Tongue (tissue), 2 donors: ENCODE data around the gene ATP8A1. TPM values are rescaled to one million over a fixed set of nuclear protein-coding genes. Genes with fewer than 3 reads are reported as not detected.
"Not testable (repeated sequence)": the region's sequence is repeated elsewhere in the genome, so short reads cannot be mapped to it uniquely, and the experiment has no call there.

Experiments used
- DNase-seq: peaks from one replicate; pipeline ENCODE4 v3.0.0-alpha.2; 2015
- total RNA-seq: library from RNA; depleted of rRNA; stranded (reverse); fragments of >200 nt; gene quantifications from one replicate; pipeline ENCODE4 v1.2.3, GENCODE V29; 2014

ATP8A1 gene
- total RNA-seq, 1 donor from 2014 or later, result 14.8 TPM

- no peak for DNase-seq
These were observed 155.1 kb downstream of the ATP8A1 start for GRCh38 chr4:42501624-42502401.

GRCh38 chr4:42498040-42498439, 158.9 kb downstream of the ATP8A1 start:
- no peak for DNase-seq

GRCh38 chr4:42497142-42497910, 159.6 kb downstream of the ATP8A1 start:
- peak; percentile 46 for DNase-seq

GRCh38 chr4:42492962-42493361, 163.9 kb downstream of the ATP8A1 start:
- DNase-seq, result no peak

GRCh38 chr4:42490015-42490414, 166.9 kb downstream of the ATP8A1 start:
- DNase-seq, result no peak

- DNase-seq, result no peak
These were observed 167.8 kb downstream of the ATP8A1 start for GRCh38 chr4:42489095-42489494.

DNA sequence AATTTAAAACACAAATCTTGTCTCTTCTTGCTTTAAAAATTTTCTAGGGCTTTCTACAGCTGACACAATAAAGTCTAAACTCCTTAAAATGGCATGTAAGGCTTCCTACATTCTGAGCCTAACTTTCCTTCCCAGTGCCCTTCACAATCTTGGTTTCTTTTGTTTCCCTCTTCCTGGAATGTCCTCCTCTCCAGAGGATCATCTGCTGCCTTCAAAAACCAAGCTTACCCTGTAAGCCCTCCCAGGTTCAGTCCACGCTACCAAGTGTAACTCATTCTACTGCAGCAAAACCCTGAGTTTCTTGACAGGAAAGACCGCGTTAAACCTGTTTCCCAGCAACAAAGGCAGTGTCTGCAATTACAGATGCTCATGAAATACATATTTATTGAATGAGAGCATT, 168.4 kb downstream of the ATP8A1 start:
- DNase-seq, result no peak

- no peak for DNase-seq
These were observed 168.8 kb downstream of the ATP8A1 start for GRCh38 chr4:42488114-42488513.

GRCh38 chr4:42487230-42487629, 169.7 kb downstream of the ATP8A1 start:
- DNase-seq, result no peak

- DNase-seq, result not testable (repeated sequence)
These were observed 170.7 kb downstream of the ATP8A1 start for GRCh38 chr4:42486156-42486555.

DNA sequence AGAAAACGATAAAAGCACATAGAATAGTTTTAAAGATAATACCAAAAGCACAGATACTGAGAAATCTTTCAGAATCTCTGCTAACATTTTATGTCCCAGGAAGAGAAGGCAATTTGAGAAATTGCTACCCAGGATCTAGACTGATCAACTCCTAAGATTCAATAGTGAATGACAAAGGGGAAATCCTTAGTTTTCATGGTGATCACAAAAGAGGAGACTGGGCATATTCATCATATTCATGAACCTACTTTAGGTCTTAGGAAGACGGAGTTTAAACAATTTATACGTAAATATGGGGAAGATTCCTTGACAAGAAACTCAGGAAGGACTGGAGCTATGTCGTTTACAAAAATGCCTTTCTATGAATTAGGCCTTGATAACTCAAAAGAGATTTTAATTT, 172.3 kb downstream of the ATP8A1 start:
- DNase-seq, result no peak

DNA sequence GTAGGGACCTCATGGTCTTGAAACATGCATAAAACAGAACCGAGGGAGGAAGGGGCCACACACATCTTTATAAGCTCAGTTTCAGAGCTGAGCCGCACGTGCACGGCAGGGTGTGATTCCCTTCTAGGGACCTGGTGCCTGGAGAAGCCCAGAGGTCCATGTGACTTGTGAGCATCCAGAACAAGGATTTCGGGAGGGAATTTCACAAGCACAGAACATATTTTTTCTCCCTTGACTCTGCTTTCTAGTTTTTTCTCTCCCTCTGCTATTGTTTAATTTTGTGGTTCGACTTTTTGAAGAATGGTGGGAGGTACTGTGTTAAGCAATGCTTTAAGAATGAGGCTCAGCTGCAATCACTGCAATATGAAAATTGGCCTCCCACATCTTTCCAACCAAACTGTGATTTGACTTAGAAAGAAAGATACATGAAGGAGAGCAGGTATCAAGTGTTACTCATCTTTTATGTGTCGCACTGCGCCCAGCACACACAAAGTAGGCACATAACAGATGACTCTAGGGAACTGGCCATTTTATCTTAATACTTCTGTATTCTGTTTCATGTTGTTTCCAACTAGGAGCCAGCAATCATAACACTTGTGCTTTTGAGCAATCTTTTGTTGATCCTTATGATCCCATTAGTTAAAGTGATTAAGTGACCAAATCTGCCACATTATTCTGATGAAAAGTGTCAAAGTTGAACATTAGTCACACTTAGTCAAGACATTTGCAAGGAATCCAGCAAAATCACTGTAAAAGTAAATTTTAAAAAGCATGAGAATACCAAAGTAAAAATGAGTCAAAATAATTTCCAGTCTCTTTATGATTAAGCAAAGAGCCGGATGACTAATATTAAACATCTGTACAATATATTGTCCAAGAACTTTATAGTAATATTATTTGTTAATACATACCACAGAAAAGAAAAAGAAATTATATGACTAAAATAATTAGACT, 173.2 kb downstream of the ATP8A1 start:
- peak; percentile 48 for DNase-seq

GRCh38 chr4:42482516-42483327, 174.2 kb downstream of the ATP8A1 start:
- DNase-seq, result no peak

DNA sequence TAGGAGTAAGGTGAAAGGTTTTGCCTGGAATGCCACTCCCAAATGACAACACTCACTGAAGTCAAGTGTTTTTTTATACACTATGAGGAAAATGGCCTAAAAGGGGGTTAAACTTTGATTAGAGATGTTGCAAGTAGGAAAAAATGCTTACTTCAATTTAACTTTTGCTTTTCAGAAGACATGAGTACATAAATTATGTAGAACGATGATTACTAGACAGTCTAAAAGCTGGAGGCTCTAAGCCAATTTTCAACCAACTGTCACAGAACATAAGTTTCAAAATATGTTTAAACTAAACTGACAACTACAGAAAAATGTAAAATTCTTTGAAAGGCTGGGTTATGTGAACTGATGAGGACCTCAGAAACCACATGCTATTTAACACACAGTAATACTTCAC, 176.2 kb downstream of the ATP8A1 start:
- DNase-seq, result peak; percentile 37

GRCh38 chr4:42480281-42480680, 176.6 kb downstream of the ATP8A1 start:
- no peak for DNase-seq

- DNase-seq, result no peak
These were observed 178.0 kb downstream of the ATP8A1 start for GRCh38 chr4:42478946-42479345.

DNA sequence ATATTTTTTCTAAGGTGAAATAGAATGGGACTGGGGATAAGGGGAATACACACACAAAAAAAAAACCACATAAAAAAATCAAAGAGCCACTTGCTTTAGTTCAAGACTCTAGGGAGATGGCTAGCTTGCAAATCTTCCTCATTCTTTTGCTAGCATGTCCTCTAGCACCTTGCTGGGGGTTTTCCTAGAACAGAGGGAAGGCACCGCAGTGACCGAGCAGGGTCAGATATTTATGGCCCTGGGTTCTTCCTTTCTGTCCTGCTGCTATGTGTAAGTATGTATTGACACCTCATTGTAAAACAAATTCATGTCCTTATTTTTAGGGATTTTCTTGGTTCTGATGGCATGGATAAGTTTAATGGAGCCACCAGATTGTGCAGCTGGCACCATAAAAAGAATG, 178.4 kb downstream of the ATP8A1 start:
- no peak for DNase-seq

DNA sequence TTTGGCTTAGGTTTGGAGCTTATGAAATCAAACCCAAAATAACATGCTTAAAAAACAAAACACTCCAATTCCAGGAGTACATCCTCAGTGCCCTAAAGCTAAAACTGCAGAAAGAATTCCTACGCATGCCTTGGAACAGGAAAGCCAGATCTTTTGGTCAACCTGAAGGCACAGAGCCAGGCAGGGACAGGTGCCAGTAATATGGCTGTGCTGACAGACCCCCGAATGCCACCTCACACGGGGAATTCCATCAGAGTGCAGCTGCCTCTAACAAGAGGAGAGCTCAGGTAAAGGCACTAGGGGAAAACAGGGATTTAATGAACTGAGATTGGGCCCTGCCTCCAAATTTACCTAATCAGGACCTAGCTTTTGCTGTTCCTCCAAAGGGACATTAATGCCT, 182.5 kb downstream of the ATP8A1 start:
- no peak for DNase-seq

- DNase-seq, result no peak
These were observed 183.7 kb downstream of the ATP8A1 start for GRCh38 chr4:42473071-42473684.

- no peak for DNase-seq
These were observed 185.0 kb downstream of the ATP8A1 start for GRCh38 chr4:42471896-42472295.

- DNase-seq, result no peak
These were observed 186.9 kb downstream of the ATP8A1 start for GRCh38 chr4:42470023-42470422.
